Activated T-cell treated with anti-CD3 and anti-CD28 coated beads, Interleukin-2, amount 50 U/mL, for 72 hours (primary cell): Measurements from ENCODE around the gene TEX2. TPM values are rescaled to one million over a fixed set of nuclear protein-coding genes. Genes with fewer than 3 reads are reported as not detected.
"Not testable (repeated sequence)": the region's sequence is repeated elsewhere in the genome, so short reads cannot be mapped to it uniquely, and the experiment has no call there.

Source experiments
- ATAC-seq, 2 donors: fragments of 150-1000 bp; cut with Tn5 transposase; replicated peaks in 1 of 2; 2 replicates each; pipeline ENCODE4 v1.10.0; 2021; ENCODE audit warnings: moderate library complexity in 2 of 2, mild to moderate bottlenecking in 1 of 2
- DNase-seq, 2 donors: peaks; one replicate each; pipeline ENCODE4 v3.0.0; 2021 to 2022; ENCODE audit warnings: mixed read lengths in 1 of 2
- H3K27ac Mint-ChIP-seq: one replicate; pipeline ENCODE4 v1.8.0; 2022; ENCODE audit warnings: mild to moderate bottlenecking, moderate library complexity, mixed read lengths
- H3K27me3 Mint-ChIP-seq: one replicate; pipeline ENCODE4 v1.8.0; 2022; ENCODE audit warnings: low read depth, mixed read lengths
- H3K36me3 Mint-ChIP-seq, 2 donors: one replicate each; pipeline ENCODE4 v1.8.0; 2022; ENCODE audit warnings: mixed read lengths in 2 of 2, mild to moderate bottlenecking in 1 of 2; ENCODE audit not compliant: insufficient read depth in 2 of 2
- H3K4me1 Mint-ChIP-seq: one replicate; pipeline ENCODE4 v1.8.0; 2022; ENCODE audit warnings: low read depth, mixed read lengths
- H3K4me3 Mint-ChIP-seq, 2 donors: one replicate each; pipeline ENCODE4 v1.8.0; 2022; ENCODE audit warnings: mild to moderate bottlenecking in 2 of 2, mixed read lengths in 2 of 2, moderate library complexity in 2 of 2
- H3K9me3 Mint-ChIP-seq, 2 donors: one replicate each; pipeline ENCODE4 v1.8.0; 2022; ENCODE audit warnings: mixed read lengths in 2 of 2
- total RNA-seq, 2 donors: library from RNA; stranded (reverse); gene quantifications; one replicate each; pipeline ENCODE4 v1.2.3, GENCODE V29; 2022

Gene TEX2
- total RNA-seq, 2 donors from 2014 or later, result 10.5 to 15.7 TPM

DNA sequence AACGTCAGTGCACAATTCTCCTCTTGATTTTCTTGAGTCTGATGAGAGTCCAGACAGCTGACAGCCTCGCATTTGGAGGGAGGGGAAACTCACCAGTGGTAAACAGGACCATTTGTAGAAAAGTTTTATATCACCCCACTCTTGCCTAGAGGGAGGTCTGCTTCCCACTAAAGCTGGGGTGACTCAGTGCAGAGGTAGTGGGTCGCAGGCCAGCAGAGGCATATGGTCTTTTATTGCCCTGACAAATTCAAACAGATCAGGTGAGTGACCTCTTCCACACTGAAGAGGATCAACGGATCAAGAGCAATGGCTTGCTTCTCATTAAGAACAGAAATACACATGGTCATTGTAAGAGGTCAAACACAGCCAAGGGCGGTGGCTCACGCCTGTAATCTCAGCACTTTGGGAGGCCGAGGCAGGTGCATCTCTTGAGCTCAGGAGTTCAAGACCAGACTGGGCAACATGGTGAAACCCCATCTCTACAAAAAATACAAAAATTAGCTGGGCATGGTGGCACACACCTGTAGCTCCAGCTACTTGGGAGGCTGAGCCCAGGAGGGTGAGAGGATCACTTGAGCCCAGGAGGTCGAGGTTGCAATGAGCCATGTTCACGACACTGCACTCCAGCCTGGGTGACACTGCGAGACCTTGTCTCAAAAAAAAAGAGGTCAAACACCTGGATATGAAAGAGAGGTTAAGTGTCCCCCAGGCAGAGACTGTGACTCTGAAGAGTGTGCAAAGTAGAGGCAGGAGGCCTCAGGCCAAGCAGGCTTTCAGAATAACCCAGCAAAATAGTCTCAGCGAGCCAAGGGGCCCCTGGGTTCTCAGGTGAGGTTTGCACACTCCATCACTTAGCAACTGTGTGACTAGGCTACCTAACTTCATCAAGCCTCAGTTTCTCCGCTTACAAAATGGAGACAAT is 76.6 kb downstream of the TEX2 start:
- peaks cover 16% of the 10 kb centered on the region for H3K4me1 Mint-ChIP-seq
- no peaks in the 10 kb centered on the region for H3K9me3 Mint-ChIP-seq
- no peaks in the 10 kb centered on the region for H3K36me3 Mint-ChIP-seq
- H3K27me3 Mint-ChIP-seq, result no peaks in the 10 kb centered on the region
- H3K27ac Mint-ChIP-seq, result no peak overlapping the region
- ATAC-seq, result no peak
- H3K4me3 Mint-ChIP-seq, result no peak overlapping the region
- DNase-seq, result no peak

GRCh38 chr17:64185557-64185956 is 77.5 kb downstream of the TEX2 start:
- ATAC-seq, DNase-seq, H3K4me3 Mint-ChIP-seq, H3K27me3 Mint-ChIP-seq, H3K9me3 Mint-ChIP-seq, H3K36me3 Mint-ChIP-seq, H3K27ac Mint-ChIP-seq: not testable (repeated sequence)
- H3K4me1 Mint-ChIP-seq, result peaks cover 16% of the 10 kb centered on the region

GRCh38 chr17:64185101-64185500 is 78.0 kb downstream of the TEX2 start:
- no peaks in the 10 kb centered on the region for H3K9me3 Mint-ChIP-seq
- H3K36me3 Mint-ChIP-seq, result no peaks in the 10 kb centered on the region
- no peak for ATAC-seq
- H3K27ac Mint-ChIP-seq, result no peak overlapping the region
- no peak overlapping the region for H3K4me3 Mint-ChIP-seq
- no peaks in the 10 kb centered on the region for H3K27me3 Mint-ChIP-seq
- no peak for DNase-seq
- peaks cover 16% of the 10 kb centered on the region for H3K4me1 Mint-ChIP-seq

DNA sequence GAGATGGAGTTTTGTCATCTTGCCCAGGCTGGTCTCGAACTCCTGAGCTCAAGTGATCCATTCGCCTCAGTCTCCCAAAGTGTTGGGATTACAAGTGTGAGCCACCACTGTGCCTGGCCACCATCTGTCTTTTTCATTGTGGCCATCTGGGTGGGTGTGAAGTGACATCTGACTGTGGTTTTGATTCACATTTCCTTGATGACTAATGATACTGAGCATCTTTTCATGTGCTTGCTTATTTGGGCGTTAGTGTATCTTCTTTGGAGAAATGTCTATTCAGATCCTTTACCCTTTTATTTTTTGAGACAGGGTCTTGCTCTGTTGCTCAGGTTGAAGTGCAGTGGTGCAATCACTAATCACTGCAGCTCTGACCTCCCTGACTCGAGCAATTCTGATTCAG is 79.2 kb downstream of the TEX2 start:
- no peak overlapping the region for H3K4me3 Mint-ChIP-seq
- H3K27me3 Mint-ChIP-seq, result no peaks in the 10 kb centered on the region
- H3K27ac Mint-ChIP-seq, result no peak overlapping the region
- H3K9me3 Mint-ChIP-seq, result peaks cover 0 to 2% of the 10 kb centered on the region in 2 donors
- ATAC-seq, result peak; percentile 94 to 96
- DNase-seq, result peak; percentile 37 to 46
- H3K36me3 Mint-ChIP-seq, result peaks cover 2% of the 10 kb centered on the region in 2 donors
- peaks cover 16% of the 10 kb centered on the region for H3K4me1 Mint-ChIP-seq

DNA sequence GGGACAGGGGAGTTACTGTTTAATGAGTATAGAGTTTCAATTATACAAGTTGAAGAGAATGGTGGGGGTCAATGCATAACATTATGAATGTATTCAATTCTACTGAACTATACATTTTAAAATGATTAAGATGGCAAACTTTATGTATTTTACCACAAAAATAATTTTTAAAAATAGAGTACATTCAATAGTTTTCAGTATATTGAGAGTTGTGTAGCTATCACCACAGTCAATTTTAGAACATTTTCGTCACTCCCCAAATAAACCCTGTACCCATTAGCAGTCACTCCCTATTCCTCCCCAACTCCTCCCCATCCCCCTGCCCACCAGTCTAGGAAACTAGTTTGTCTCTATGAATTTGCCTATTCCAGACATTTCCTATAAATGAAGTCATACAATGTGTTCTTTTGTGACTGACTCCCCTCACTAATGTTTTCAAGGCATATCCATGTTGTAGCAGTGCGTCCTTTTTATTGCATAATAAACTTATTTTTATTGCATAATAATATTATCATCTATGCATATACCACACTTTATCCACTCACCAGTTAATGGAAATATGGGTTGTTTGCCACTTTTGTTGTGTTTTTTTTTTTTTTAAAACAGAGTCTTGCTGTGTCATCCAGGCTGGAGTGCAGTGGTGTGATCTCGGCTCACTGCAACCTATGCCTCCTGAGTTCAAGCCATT is 80.6 kb downstream of the TEX2 start:
- DNase-seq, result no peak
- Mint-ChIP-seq H3K9me3 (peaks cover 0 to 2% of the 10 kb centered on the region in 2 donors), H3K27me3 (no peaks in the 10 kb centered on the region), H3K27ac (no peak overlapping the region), H3K4me3 (no peak overlapping the region), H3K36me3 (peaks cover 2% of the 10 kb centered on the region in 2 donors), H3K4me1 (peaks cover 16% of the 10 kb centered on the region)
- no peak for ATAC-seq

DNA sequence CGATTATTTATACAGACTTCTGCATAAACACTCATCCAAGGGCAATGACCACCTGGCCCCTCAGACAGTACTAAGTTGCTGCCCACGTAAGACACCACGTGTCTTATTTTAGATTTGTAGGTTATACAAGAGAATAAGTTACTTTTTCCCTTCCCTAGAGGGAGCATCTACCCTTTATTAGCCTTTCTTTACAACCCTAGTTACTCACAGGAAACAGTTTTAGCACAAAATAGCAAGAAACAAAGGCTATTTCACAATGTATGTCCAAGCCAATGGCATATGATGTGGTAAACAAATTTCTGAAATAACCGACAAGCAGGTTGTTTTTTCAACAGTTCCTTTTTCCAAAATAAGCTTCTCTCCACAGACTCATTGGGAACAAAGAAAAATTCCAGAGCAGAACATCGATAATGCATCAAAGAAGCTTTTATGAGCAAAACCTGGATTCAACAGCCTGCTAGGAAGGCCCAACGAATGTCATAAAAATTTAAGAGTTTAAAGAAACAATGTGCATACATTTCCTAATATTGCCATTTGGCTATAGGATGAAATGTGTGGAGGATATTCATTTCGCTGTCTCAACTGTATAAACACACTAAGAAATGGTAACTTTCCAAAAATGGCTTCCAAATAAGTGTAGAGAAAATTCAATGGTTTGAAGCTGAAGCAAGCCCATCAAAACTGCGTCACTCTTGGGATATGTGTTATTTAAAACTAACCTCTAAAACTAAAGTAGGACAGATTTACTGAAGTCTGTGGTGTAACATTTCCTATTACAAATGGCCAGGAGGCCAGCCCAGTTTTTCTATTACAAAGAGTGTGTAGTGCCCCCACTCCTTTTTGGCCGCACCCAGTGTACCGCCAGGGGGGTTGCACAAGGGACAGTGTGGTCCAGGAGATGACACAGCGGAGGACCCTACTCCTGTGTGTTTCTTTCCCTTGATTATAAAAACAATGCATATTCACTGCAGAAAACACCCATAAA is 82.7 kb downstream of the TEX2 start:
- ATAC-seq (no peak), DNase-seq (no peak)
- Mint-ChIP-seq H3K4me3 (no peak overlapping the region), H3K36me3 (peaks cover 2% of the 10 kb centered on the region in 2 donors), H3K27me3 (no peaks in the 10 kb centered on the region), H3K27ac (no peak overlapping the region), H3K9me3 (peaks cover 0 to 2% of the 10 kb centered on the region in 2 donors), H3K4me1 (peaks cover 16% of the 10 kb centered on the region)

GRCh38 chr17:64179024-64179423 is 84.0 kb downstream of the TEX2 start:
- not testable (repeated sequence) for H3K9me3 Mint-ChIP-seq, H3K36me3 Mint-ChIP-seq, H3K4me3 Mint-ChIP-seq, H3K27me3 Mint-ChIP-seq, H3K4me1 Mint-ChIP-seq, DNase-seq, ATAC-seq, H3K27ac Mint-ChIP-seq

DNA sequence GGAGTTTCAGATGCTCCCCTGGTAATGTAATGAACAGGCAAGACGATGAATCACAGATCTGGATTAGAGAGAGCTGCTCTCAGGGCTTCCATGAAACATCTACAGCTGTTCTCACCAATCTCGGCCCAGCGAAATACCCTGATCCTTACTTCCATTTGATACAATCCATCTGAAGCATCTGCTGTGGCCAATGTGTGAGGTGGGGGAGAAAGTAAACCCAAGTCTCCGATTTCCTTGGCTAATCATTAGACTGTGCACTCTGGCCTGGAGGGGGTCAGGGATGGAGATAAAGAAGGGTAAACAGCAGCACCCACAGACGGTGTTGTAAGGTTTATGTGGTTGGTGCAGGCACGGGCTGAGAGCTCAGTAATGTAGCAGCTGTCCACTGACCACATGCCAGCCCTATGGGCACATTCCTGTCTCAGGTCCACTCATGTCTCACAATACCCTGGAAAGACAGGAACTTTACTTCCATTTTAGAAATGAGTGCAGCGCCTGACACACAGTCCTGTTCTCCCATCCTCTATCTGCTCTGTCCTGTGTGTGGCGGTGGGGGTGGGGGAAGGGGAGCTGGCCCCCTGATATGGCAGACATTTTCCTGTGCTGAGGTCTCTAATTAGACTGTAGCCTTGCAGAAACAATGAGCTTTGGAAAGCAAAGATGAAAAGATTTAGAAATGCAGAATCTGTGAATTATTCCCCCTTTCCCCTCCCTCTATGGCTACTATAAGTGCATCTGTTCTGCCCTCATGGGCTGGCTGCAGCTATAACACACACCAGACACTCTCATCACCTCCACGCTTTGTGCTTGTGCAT is 84.8 kb downstream of the TEX2 start:
- Mint-ChIP-seq H3K36me3 (peaks cover 2% of the 10 kb centered on the region in 2 donors), H3K9me3 (peaks cover 0 to 2% of the 10 kb centered on the region in 2 donors), H3K27ac (no peak overlapping the region), H3K27me3 (no peaks in the 10 kb centered on the region), H3K4me1 (no peaks in the 10 kb centered on the region), H3K4me3 (no peak overlapping the region)
- DNase-seq (no peak), ATAC-seq (no peak)

GRCh38 chr17:64177311-64178010 is 85.6 kb downstream of the TEX2 start:
- Mint-ChIP-seq H3K9me3 (peaks cover 0 to 2% of the 10 kb centered on the region in 2 donors), H3K27me3 (no peaks in the 10 kb centered on the region), H3K27ac (no peak overlapping the region), H3K36me3 (peaks cover 2% of the 10 kb centered on the region in 2 donors), H3K4me1 (no peaks in the 10 kb centered on the region), H3K4me3 (no peak overlapping the region)
- DNase-seq, result no peak
- no peak for ATAC-seq

DNA sequence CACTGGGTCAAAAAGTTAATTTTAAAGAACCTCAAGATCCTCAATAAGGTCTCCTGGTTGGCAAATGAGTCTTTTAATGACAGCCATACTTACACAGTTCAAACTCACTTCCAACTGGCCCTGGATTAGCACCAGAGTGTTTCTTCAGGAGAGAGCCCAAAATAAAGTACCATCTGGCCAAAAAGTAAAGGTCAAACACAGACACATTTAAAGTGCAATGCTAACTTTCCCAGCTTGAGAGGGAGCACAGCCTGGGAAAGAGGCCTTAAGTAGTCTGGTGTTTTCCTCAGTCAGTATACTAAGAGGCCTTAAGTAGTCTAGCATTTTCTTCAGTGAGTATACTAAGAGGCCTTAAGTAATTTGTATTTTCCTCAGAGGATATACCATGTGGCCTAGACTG is 86.5 kb downstream of the TEX2 start:
- H3K4me1 Mint-ChIP-seq, result no peaks in the 10 kb centered on the region
- no peaks in the 10 kb centered on the region for H3K27me3 Mint-ChIP-seq
- DNase-seq (no peak), ATAC-seq (no peak)
- H3K4me3 Mint-ChIP-seq, result no peak overlapping the region
- H3K27ac Mint-ChIP-seq, result no peak overlapping the region
- H3K9me3 Mint-ChIP-seq, result peaks cover 0 to 2% of the 10 kb centered on the region in 2 donors
- peaks cover 2% of the 10 kb centered on the region in 2 donors for H3K36me3 Mint-ChIP-seq

DNA sequence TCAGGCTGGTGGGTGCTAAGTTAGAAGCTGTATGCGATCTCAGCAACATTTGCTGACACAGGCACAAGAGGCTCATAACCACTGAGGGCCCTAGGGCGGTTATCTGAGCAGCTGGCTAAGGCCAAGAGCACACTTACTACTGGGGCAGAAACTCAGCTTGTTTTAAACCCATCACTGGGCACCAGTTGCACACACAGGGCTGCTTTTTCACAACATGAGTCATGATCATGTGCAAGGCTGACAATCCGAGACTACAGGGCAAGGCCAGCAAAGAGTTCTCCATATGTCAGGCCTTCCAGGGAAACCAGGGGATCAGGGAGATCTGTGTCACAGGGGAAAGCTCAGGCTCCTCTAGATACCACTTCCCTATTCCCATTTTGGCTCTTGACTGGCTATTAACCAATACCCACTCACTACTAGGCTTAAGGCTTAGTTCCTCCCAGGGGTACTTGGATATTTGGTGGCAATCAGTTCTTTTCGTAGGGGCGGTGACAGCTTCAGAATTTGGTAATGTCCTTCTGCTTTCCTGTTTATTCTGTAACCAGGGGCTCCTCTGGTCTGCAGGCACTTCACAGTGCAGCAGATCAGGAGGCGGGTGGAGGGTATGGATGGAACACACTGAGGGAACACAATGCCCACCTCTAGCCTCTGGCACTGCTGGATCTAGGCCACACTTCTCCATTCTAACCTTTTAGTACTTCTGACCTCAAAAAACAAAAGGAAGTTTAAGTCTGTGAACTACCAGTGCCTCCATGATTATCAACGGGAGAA is 88.2 kb downstream of the TEX2 start:
- no peaks in the 10 kb centered on the region for H3K4me1 Mint-ChIP-seq
- H3K9me3 Mint-ChIP-seq, result peaks cover 0 to 2% of the 10 kb centered on the region in 2 donors
- peaks cover 2 to 6% of the 10 kb centered on the region in 2 donors for H3K36me3 Mint-ChIP-seq
- DNase-seq (no peak), ATAC-seq (no peak)
- no peak overlapping the region for H3K27ac Mint-ChIP-seq
- no peaks in the 10 kb centered on the region for H3K27me3 Mint-ChIP-seq
- no peak overlapping the region for H3K4me3 Mint-ChIP-seq
